Vagina (tissue), 2 donors: ENCODE data around the gene TXNRD1. TPM values are rescaled to one million over a fixed set of nuclear protein-coding genes. Genes with fewer than 3 reads are reported as not detected.
A peak's percentile ranks its signal among the peaks of the same experiment; 100 is the strongest.

Experiments
- DNase-seq, 2 donors: peaks; one replicate each; pipeline ENCODE4 v3.0.0-alpha.2; 2017; ENCODE audit errors: extremely low spot score in 2 of 2
- H3K27ac ChIP-seq: fragments of 200-600 bp; sonication (generic); one replicate; pipeline ENCODE4 v1.5.1; 2019
- H3K27me3 ChIP-seq: fragments of 200-600 bp; sonication (generic); one replicate; pipeline ENCODE4 v1.5.1; 2019
- H3K36me3 ChIP-seq, 2 donors: fragments of 200-600 bp; sonication (generic); one replicate each; pipeline ENCODE4 v1.5.1; 2017 to 2019
- H3K4me1 ChIP-seq: fragments of 200-600 bp; sonication (generic); one replicate; pipeline ENCODE4 v1.5.1; 2019
- H3K4me3 ChIP-seq, 2 donors: fragments of 200-600 bp; sonication (generic); 1 replicate in 1 of 2; 2 replicates in 1 of 2; pipeline ENCODE4 v1.5.1; 2016 to 2019
- H3K9me3 ChIP-seq: fragments of 200-600 bp; sonication (generic); one replicate; pipeline ENCODE4 v1.5.1; 2019
- POLR2A ChIP-seq, 2 donors: fragments of 450-650 bp; IDR thresholded peaks; one replicate each; pipeline ENCODE4 v1.6.1; 2017; ENCODE audit warnings: antibody characterized with exemption in 2 of 2, mild to moderate bottlenecking in 2 of 2, moderate library complexity in 2 of 2
- POLR2AphosphoS5 ChIP-seq, 2 donors: sonication (generic); formaldehyde crosslinking; IDR thresholded peaks; one replicate each; pipeline ENCODE4 v1.9.0; 2017; ENCODE audit warnings: antibody characterized with exemption in 2 of 2, mild to moderate bottlenecking in 2 of 2, low read depth in 1 of 2; ENCODE audit not compliant: insufficient read depth in 1 of 2
- intact Hi-C: fragments of 100-400 bp; cut with DNase I; formaldehyde crosslinking; loops from one replicate; pipeline ENCODE4 v1.15.1; 2023
- total RNA-seq: library from RNA; depleted of rRNA; stranded (reverse); fragments of >200 nt; gene quantifications from one replicate; pipeline ENCODE4 v1.2.3, GENCODE V29; 2016
- TF ChIP-seq, protein P1 (sequence below), 3 experiments: fragments of 450-650 bp in 2 of 3; fragments of 200-600 bp in 1 of 3; sonication (generic) in 1 of 3; IDR thresholded peaks; one replicate each; pipeline ENCODE4 v1.5.1; 2017 to 2019; ENCODE audit warnings: antibody characterized with exemption in 3 of 3, mild to moderate bottlenecking in 2 of 3, moderate library complexity in 2 of 3

TXNRD1 gene
- total RNA-seq, 1 donor from 2014 or later, result 144 TPM

DNA sequence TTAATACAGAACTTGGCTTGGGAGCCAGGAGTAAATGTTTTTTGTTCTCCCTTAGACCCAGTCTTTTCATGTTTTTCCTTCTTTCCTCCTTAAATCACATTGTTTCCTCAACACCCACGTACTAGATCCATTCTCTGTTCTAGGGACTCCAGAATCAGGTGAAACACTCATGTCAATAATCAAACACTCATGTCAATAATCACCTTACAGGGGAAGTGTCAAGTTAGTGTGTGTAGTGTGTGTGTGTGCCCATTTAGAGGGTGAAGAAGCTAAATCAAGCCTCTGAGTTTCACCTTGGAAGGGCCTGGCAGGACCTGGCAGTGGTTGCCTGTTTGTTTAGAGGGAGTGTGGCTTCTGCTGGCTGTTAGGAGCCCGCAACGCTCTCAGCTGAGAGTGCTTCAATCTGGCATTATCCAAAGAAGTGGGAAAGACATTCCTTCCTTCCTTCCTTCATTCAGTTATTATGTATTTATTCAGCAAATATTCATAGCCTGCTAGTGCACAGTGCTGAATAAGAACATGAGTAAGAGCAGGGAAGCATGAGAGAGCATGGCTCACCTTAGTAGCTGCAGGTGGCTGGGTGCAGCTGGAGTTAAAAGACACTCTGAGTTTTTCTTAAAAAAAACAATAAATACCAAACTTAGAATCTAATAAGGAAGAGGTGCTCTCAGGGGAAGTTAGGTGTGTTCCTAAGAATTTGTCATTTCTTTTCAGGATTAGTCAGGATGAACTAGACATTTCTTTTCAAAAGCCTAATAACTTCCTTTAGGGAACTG, 70.3 kb downstream of the TXNRD1 start:
- no peaks in the 10 kb centered on the region for H3K9me3 ChIP-seq
- no peaks in the 10 kb centered on the region for H3K27me3 ChIP-seq
- H3K36me3 ChIP-seq, result peaks cover 0 to 7% of the 10 kb centered on the region in 2 donors
- H3K27ac ChIP-seq, result peak overlapping the region; percentile 84
- no peak for DNase-seq
- peaks cover 29% of the 10 kb centered on the region for H3K4me1 ChIP-seq
- H3K4me3 ChIP-seq, result peak overlapping the region in 1 of 2 donors; percentile 65
- intact Hi-C loops, result no loop called here
- TF ChIP-seq POLR2AphosphoS5 (IDR thresholded peaks at IDR 0.05; ENCODE audit: insufficient read depth in 1 of 2, low read depth in 1 of 2) (no peak), POLR2A (IDR thresholded peaks at IDR 0.05) (no peak)
- TF ChIP-seq, protein P1, sequence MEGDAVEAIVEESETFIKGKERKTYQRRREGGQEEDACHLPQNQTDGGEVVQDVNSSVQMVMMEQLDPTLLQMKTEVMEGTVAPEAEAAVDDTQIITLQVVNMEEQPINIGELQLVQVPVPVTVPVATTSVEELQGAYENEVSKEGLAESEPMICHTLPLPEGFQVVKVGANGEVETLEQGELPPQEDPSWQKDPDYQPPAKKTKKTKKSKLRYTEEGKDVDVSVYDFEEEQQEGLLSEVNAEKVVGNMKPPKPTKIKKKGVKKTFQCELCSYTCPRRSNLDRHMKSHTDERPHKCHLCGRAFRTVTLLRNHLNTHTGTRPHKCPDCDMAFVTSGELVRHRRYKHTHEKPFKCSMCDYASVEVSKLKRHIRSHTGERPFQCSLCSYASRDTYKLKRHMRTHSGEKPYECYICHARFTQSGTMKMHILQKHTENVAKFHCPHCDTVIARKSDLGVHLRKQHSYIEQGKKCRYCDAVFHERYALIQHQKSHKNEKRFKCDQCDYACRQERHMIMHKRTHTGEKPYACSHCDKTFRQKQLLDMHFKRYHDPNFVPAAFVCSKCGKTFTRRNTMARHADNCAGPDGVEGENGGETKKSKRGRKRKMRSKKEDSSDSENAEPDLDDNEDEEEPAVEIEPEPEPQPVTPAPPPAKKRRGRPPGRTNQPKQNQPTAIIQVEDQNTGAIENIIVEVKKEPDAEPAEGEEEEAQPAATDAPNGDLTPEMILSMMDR (IDR thresholded peaks at IDR 0.05), result no peak

DNA sequence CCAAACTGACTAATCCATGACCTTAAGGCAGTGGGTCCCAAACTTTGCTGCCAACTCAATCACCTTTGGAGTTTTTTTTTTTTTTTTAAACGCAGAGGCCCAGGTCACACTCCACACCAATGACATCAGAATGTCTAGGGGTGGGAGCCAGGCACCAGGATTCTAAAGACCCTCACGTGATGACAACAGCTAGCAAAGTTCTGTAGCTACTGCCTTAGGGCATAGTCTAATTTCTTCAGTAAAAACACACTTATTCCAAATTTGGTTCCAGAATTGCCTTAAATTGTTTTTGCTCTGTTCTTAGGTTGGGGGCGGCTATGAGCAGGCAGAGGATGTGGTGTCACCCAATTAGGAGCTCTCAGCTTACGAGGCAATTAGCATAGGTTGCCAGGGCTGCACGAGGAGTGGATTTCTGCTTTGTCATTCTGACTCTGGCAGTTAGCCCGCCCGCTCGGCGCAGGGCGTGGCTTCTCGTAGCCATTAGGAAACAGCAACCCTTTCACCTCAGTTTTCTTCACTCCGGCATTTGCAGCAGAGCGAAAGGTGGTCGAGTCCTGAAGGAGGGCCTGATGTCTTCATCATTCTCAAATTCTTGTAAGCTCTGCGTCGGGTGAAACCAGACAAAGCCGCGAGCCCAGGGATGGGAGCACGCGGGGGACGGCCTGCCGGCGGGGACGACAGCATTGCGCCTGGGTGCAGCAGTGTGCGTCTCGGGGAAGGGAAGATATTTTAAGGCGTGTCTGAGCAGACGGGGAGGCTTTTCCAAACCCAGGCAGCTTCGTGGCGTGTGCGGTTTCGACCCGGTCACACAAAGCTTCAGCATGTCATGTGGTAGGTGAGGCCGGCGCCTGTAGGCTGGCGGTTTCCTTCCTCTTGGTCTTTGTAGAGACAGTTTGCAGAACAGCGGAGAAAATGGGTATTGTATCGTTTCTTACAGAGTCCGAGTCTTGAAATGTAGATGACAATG, 71.2 kb downstream of the TXNRD1 start:
- Histone ChIP-seq H3K36me3 (peaks cover 0 to 15% of the 10 kb centered on the region in 2 donors), H3K4me1 (peaks cover 34% of the 10 kb centered on the region), H3K9me3 (no peaks in the 10 kb centered on the region), H3K4me3 (peak overlapping the region; percentile 65 to 66), H3K27ac (peak overlapping the region; percentile 84), H3K27me3 (no peaks in the 10 kb centered on the region)
- peak in 1 of 2 donors; percentile 97 for DNase-seq
- TF ChIP-seq POLR2A (IDR thresholded peaks at IDR 0.05), result peak in 1 of 2 donors; percentile 19
- TF ChIP-seq POLR2AphosphoS5 (IDR thresholded peaks at IDR 0.05; ENCODE audit: insufficient read depth in 1 of 2, low read depth in 1 of 2), result peak; percentile 79 to 98
- TF ChIP-seq, protein P1 (IDR thresholded peaks at IDR 0.05), result no peak
- intact Hi-C loops, result no loop called here

DNA sequence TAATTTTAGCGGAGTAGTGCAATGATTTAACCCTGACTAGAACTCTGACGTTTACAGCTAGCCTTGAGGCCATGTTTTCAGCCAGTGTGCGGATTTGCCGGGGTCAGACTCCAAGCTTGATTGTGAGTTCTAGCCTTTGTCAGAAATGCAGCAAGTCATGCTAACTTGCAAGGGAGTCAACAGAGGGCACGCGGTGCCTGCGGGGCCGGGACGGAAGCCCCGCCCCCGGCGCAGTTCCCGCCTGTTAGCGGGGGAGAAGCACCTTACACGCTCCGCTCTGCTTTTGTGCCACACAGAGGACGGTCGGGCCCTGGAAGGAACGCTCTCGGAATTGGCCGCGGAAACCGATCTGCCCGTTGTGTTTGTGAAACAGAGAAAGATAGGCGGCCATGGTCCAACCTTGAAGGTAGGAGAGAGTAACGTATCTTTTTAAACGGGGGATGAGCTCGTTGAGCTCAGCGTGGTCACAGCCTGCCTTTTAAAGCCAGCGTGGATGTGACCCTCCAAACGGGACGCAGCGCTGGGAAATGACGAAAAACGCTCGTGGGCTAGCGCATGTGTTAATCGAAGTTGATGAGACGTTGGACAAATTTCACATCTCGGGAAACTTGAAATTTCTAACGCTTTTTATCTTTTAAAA, 73.2 kb downstream of the TXNRD1 start:
- DNase-seq, result peak in 1 of 2 donors; percentile 92
- peak overlapping the region; percentile 84 for H3K27ac ChIP-seq
- intact Hi-C loops, result no loop called here
- H3K4me3 ChIP-seq, result peak overlapping the region; percentile 65 to 66
- TF ChIP-seq POLR2AphosphoS5 (IDR thresholded peaks at IDR 0.05; ENCODE audit: insufficient read depth in 1 of 2, low read depth in 1 of 2) (peak; percentile 87 to 91), POLR2A (IDR thresholded peaks at IDR 0.05) (peak in 1 of 2 donors; percentile 61)
- TF ChIP-seq, protein P1 (IDR thresholded peaks at IDR 0.05), result no peak
- peaks cover 35% of the 10 kb centered on the region for H3K4me1 ChIP-seq
- H3K9me3 ChIP-seq, result no peaks in the 10 kb centered on the region
- H3K36me3 ChIP-seq, result peaks cover 0 to 32% of the 10 kb centered on the region in 2 donors
- H3K27me3 ChIP-seq, result no peaks in the 10 kb centered on the region

DNA sequence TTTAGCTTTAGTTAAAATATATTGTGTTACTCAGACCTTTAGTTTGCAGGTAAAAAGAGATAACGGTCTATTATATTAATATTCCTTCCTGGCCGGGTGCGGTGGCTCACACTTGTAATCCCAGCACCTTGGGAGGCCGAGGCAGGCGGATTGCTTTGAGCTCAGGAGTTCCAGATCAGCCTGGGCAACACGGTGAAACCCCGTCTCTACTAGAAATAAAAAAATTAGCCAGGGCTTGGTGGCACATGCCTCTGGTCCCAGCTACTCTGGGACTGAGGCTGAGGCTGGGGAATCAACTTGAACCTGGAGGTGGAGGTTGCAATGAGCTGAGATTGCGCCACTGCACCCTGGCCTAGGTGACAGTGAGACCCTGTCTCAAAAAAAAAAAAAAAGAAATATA, 74.7 kb downstream of the TXNRD1 start:
- no peak for DNase-seq
- TF ChIP-seq, protein P1 (IDR thresholded peaks at IDR 0.05), result no peak
- no peak for TF ChIP-seq POLR2AphosphoS5 (IDR thresholded peaks at IDR 0.05; ENCODE audit: insufficient read depth in 1 of 2, low read depth in 1 of 2)
- TF ChIP-seq POLR2A (IDR thresholded peaks at IDR 0.05), result no peak
- intact Hi-C loops, result no loop called here
- no peak overlapping the region for H3K4me3 ChIP-seq
- peaks cover 46% of the 10 kb centered on the region for H3K4me1 ChIP-seq
- H3K9me3 ChIP-seq, result no peaks in the 10 kb centered on the region
- H3K36me3 ChIP-seq, result peaks cover 0 to 32% of the 10 kb centered on the region in 2 donors
- no peaks in the 10 kb centered on the region for H3K27me3 ChIP-seq
- no peak overlapping the region for H3K27ac ChIP-seq
